ENCODE data around the gene BTNL2.

Gene BTNL2

GRCh38 chr6:32387589-32388340 is 19.2 kb downstream of the BTNL2 start:
- no peak for TF ChIP-seq MAX (IDR thresholded peaks at IDR 0.05; ENCODE audit: low read depth, low read length)
- TF ChIP-seq MYC (IDR thresholded peaks at IDR 0.05; ENCODE audit: low read depth, low read length) = no peak
- TF ChIP-seq CTCF (IDR thresholded peaks at IDR 0.05; ENCODE audit: low read depth, low read length) = no peak
- no peak for TF ChIP-seq POLR2A (IDR thresholded peaks at IDR 0.05; ENCODE audit: extremely low read depth, insufficient read length)
- DNase-seq (ENCODE audit: low read depth) = no peak
- no peak overlapping the region for H3K4me3 ChIP-seq (ENCODE audit: low read depth, low read length)

- no peak for DNase-seq (ENCODE audit: low read depth)
- TF ChIP-seq MYC (IDR thresholded peaks at IDR 0.05; ENCODE audit: low read depth, low read length) (no peak), MAX (IDR thresholded peaks at IDR 0.05; ENCODE audit: low read depth, low read length) (no peak), CTCF (IDR thresholded peaks at IDR 0.05; ENCODE audit: low read depth, low read length) (no peak), POLR2A (IDR thresholded peaks at IDR 0.05; ENCODE audit: extremely low read depth, insufficient read length) (no peak)
- no peak overlapping the region for H3K4me3 ChIP-seq (ENCODE audit: low read depth, low read length)
Measured at GRCh38 chr6:32386040-32386439, 20.9 kb downstream of the BTNL2 start.

GRCh38 chr6:32382757-32383420 is 24.1 kb downstream of the BTNL2 start:
- no peak for DNase-seq (ENCODE audit: low read depth)
- TF ChIP-seq MAX (IDR thresholded peaks at IDR 0.05; ENCODE audit: low read depth, low read length) = no peak
- TF ChIP-seq CTCF (IDR thresholded peaks at IDR 0.05; ENCODE audit: low read depth, low read length) = no peak
- no peak for TF ChIP-seq MYC (IDR thresholded peaks at IDR 0.05; ENCODE audit: low read depth, low read length)
- TF ChIP-seq POLR2A (IDR thresholded peaks at IDR 0.05; ENCODE audit: extremely low read depth, insufficient read length) = no peak
- no peak overlapping the region for H3K4me3 ChIP-seq (ENCODE audit: low read depth, low read length)

GRCh38 chr6:32379545-32379944 is 27.4 kb downstream of the BTNL2 start:
- TF ChIP-seq POLR2A (IDR thresholded peaks at IDR 0.05; ENCODE audit: extremely low read depth, insufficient read length) (no peak), MYC (IDR thresholded peaks at IDR 0.05; ENCODE audit: low read depth, low read length) (no peak), MAX (IDR thresholded peaks at IDR 0.05; ENCODE audit: low read depth, low read length) (no peak), CTCF (IDR thresholded peaks at IDR 0.05; ENCODE audit: low read depth, low read length) (no peak)
- no peak overlapping the region for H3K4me3 ChIP-seq (ENCODE audit: low read depth, low read length)
- DNase-seq (ENCODE audit: low read depth) = no peak

- TF ChIP-seq MYC (IDR thresholded peaks at IDR 0.05; ENCODE audit: low read depth, low read length) (no peak), CTCF (IDR thresholded peaks at IDR 0.05; ENCODE audit: low read depth, low read length) (no peak), MAX (IDR thresholded peaks at IDR 0.05; ENCODE audit: low read depth, low read length) (no peak), POLR2A (IDR thresholded peaks at IDR 0.05; ENCODE audit: extremely low read depth, insufficient read length) (no peak)
- peak; percentile 4 for DNase-seq (ENCODE audit: low read depth)
- H3K4me3 ChIP-seq (ENCODE audit: low read depth, low read length) = no peak overlapping the region
Measured at GRCh38 chr6:32375739-32376529, 31.0 kb downstream of the BTNL2 start.
